Activated naive CD8-positive, alpha-beta T cell treated with anti-CD3 and anti-CD28 coated beads, Interleukin-2, amount 50 U/mL, for 24 hours (primary cell): ENCODE results near the gene ARL16.
A peak's percentile ranks its signal among the peaks of the same experiment; 100 is the strongest.

Experiments used
- ATAC-seq: fragments of 150-1000 bp; cut with Tn5 transposase; one replicate; pipeline ENCODE4 v1.10.0; 2021
- DNase-seq: peaks from one replicate; pipeline ENCODE4 v3.0.0; 2021
- H3K27ac Mint-ChIP-seq: one replicate; pipeline ENCODE4 v1.8.0; 2021; ENCODE audit warnings: mild to moderate bottlenecking, mixed read lengths
- H3K27me3 Mint-ChIP-seq: one replicate; pipeline ENCODE4 v1.8.0; 2021; ENCODE audit warnings: mixed read lengths
- H3K36me3 Mint-ChIP-seq: one replicate; pipeline ENCODE4 v1.8.0; 2021; ENCODE audit warnings: low read depth, mixed read lengths
- H3K4me1 Mint-ChIP-seq: one replicate; pipeline ENCODE4 v1.8.0; 2021; ENCODE audit warnings: mixed read lengths
- H3K4me3 Mint-ChIP-seq: one replicate; pipeline ENCODE4 v1.8.0; 2021; ENCODE audit warnings: mild to moderate bottlenecking, moderate library complexity, mixed read lengths
- H3K9me3 Mint-ChIP-seq: one replicate; pipeline ENCODE4 v1.8.0; 2021; ENCODE audit warnings: mixed read lengths

Gene ARL16

DNA sequence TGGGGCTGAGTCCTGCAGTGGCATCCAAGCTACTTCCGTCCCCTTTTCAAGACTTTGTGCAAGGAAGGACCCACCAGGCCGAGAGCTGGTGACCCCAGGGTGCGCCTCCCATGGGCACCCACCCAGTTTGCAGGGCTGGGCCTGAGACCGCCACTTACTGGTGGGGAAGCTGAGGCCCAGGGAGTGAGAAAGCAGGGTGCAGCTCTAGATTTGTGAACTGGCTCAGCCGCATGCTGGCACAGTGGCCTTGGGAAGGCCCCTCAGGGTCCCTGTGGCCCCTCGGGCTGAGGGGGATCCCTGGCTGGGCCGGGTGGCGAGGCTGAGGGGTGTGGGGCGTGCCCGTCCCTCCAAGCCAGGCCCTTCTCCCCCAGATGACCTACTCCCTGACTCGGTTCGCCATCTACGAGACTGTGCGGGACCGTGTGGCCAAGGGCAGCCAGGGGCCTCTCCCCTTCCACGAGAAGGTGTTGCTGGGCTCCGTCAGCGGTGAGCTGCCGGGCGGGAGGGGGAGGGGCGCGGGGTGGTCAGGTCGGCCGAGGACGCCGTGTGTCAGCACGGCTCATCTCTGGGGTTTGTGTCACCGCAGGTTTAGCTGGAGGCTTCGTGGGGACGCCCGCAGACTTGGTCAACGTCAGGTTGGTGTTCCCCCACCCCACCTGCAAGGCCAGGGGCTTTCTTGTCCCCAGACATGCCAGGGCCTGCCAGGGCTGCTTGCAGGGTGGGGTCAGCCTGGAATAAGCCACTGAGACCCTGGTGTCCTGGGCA, 31.7 kb upstream of the ARL16 start:
- Mint-ChIP-seq H3K4me1 (peaks cover 23% of the 10 kb centered on the region), H3K27ac (no peak overlapping the region), H3K36me3 (no peaks in the 10 kb centered on the region), H3K27me3 (no peaks in the 10 kb centered on the region), H3K9me3 (no peaks in the 10 kb centered on the region), H3K4me3 (no peak overlapping the region)
- DNase-seq (no peak), ATAC-seq (no peak)

DNA sequence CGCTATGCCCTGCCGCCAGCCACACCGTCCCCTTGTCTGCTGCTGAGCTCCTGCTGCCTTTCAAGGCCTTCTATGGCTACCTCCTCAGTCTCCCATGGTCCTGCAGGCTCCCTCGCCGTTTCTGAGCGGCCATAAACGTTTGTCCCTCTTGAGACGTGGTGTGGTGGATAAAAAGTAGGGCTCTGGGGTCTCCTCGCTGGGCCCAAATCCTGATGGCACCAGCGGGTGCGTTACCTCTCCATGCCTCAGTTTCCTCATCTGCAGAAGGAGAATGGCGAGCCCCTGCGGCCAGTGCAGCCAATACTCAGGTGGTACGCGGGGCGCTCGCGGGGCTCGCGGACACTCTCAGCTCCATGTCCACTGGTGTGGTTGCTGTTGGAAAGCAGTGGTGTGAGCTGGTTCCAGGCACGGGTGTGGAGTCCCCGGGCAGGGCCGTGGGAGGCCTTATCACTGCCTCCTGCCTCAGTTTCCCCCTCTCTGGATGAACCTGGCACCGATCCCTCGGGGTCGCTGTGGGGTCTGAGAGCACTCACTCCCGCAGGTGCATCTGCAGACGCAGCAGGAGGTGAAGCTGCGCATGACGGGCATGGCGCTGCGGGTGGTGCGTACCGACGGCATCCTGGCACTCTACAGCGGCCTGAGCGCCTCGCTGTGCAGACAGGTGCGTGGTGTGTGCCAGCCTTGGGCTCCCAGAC, 31.0 kb upstream of the ARL16 start:
- Mint-ChIP-seq H3K27me3 (no peaks in the 10 kb centered on the region), H3K9me3 (no peaks in the 10 kb centered on the region), H3K4me3 (no peak overlapping the region), H3K36me3 (peaks cover 2% of the 10 kb centered on the region), H3K4me1 (peaks cover 26% of the 10 kb centered on the region), H3K27ac (no peak overlapping the region)
- ATAC-seq, result no peak
- DNase-seq, result no peak

DNA sequence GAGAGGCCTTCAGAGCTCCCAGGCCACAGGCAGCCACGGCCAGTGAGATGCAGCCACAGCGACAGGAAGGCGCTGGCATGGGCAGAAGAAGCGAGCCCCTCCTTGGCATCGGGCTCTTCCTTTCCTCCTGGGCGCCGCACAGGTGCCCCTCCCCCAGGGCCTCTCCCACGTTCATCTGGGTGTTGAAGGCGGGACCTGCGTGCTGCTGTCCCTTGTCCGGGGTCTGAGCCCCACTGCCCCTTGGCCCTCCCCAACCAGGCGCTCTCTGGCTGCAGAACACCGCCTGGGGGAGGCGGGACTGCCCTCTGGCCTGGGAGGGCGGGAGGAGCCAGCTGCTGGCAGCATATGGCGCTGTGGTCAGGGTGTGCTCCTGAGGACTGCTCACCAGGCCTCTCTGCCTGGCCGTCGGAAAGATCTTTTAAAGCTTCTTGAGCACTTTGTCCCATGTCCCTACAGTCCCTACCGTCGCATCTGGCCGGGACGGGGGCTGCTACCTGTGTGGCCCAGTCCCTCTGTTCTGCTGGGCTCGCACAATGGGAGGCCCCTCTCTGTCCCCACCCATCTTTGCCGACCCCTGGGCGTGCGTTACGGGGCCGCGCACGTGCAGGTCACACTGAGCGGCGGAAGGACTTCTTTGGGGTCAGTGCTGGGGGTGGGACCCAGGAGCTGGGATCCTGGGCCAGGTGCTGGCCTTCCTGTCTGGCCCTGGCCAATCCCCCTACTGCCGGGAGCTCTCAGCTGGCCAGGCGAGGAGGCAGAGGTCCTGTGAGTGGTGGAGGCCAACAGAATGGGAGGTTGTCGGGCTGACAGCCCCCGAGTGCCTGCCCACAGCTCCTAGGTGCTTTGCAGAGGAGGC, 30.2 kb upstream of the ARL16 start:
- no peaks in the 10 kb centered on the region for H3K9me3 Mint-ChIP-seq
- no peaks in the 10 kb centered on the region for H3K27me3 Mint-ChIP-seq
- peak overlapping the region; percentile 81 for H3K4me3 Mint-ChIP-seq
- H3K27ac Mint-ChIP-seq, result no peak overlapping the region
- peaks cover 2% of the 10 kb centered on the region for H3K36me3 Mint-ChIP-seq
- DNase-seq (no peak), ATAC-seq (no peak)
- H3K4me1 Mint-ChIP-seq, result peaks cover 26% of the 10 kb centered on the region

DNA sequence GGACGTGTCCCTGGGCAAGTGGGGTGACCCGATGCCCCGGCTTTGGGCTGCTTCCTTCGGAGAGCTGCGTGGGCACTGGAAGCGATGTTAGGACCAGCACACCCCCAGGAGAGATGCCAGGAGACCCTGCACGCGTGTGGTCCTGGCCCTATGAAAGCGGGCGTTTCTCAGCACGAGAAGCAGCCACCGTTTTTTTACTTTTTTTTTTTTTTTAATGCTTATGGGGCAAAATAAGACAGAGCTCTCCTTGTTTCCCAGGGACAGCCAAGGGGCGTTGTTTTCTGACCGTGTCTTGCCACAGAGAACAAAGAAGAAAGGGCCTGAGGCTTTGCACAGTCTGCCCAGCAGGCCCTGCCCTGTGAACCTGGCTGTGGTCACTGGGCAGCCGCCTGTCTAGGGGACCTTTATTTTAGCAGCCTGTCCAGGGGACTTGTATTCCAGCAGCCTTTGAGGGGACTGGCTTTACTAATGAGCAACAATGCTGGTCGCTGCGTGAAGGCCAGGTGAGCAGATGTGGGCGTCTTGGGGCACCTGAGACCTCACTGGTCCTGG, 29.5 kb upstream of the ARL16 start:
- ATAC-seq, result no peak
- peak overlapping the region; percentile 81 for H3K4me3 Mint-ChIP-seq
- no peaks in the 10 kb centered on the region for H3K9me3 Mint-ChIP-seq
- H3K27me3 Mint-ChIP-seq, result no peaks in the 10 kb centered on the region
- DNase-seq, result no peak
- peak overlapping the region; percentile 77 for H3K27ac Mint-ChIP-seq
- peaks cover 2% of the 10 kb centered on the region for H3K36me3 Mint-ChIP-seq
- peaks cover 26% of the 10 kb centered on the region for H3K4me1 Mint-ChIP-seq

DNA sequence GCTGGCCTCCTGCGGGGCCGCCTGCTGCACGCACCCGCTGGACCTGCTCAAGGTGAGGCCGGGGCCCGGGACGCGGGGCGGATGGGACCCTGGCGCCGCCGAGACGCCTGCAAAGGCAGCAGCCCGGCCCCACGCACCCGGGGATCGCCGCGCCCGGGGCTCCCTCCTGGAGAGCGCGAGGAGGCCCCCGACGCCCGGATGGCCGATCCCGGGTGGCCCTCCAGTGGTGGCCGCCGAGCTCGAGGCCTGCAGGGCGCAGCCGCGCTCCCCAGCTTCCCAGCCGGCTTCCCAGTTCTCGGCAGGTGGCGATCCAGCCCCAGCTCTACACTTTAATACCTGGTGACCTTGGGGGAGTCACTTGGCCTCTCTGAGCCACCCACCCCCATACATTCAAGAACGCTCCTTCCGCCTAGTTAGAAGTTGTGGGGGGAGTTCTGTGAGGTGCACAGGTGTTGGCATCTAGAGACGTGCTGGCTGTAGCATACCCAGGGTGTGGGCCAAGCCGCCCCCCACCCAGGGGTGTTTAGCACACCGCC, 28.9 kb upstream of the ARL16 start:
- Mint-ChIP-seq H3K4me1 (peaks cover 26% of the 10 kb centered on the region), H3K36me3 (peaks cover 2% of the 10 kb centered on the region), H3K9me3 (no peaks in the 10 kb centered on the region), H3K4me3 (peak overlapping the region; percentile 81), H3K27me3 (no peaks in the 10 kb centered on the region), H3K27ac (peak overlapping the region; percentile 77)
- DNase-seq (no peak), ATAC-seq (peak; percentile 11)

DNA sequence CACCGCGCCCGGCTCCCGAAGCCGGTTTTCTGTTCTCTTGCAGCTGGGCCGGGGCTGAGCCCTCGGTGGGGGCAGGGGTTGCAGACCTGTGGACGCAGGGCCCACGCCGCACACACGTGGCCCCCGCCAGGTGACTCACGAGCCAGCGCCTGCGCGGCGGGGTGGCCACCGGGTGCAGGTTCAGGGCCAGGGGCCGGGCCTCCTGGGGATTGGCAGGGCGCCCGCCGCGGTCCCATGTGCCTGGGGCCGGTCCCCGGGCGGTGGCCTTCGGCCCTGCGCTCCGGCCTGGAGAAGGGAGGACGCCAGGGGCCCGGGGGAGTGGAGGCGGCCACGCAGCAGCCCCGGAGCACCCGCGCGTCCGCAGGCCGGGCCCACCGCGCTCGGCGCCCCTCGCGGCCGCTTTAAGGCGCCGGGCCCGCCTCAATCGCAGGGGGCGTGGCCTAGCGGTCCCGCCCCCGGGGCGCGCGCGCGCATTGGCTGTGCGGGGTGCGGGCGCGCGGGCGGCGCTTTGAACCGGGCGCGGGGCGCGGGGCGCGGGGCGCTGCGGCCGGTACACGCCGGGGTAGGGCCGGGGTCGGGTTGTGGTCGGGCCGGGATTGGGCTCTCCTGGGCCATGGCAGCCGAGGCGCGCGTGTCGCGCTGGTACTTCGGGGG, 28.3 kb upstream of the ARL16 start, which contains the start of gene SLC25A10:
Gene SLC25A10, plus strand, starts transcription at position 471 of the 654 bp plus-strand sequence. Its CDS starts 143 bp downstream, at position 614.
- ATAC-seq (peak; percentile 82), DNase-seq (peak; percentile 85)
- H3K36me3 Mint-ChIP-seq, result peaks cover 3% of the 10 kb centered on the region
- H3K27me3 Mint-ChIP-seq, result no peaks in the 10 kb centered on the region
- peak within 1 kb of the TSS; percentile 81 for H3K4me3 Mint-ChIP-seq
- peaks cover 26% of the 10 kb centered on the region for H3K4me1 Mint-ChIP-seq
- peak within 1 kb of the TSS; percentile 84 for H3K27ac Mint-ChIP-seq
- H3K9me3 Mint-ChIP-seq, result no peaks in the 10 kb centered on the region

DNA sequence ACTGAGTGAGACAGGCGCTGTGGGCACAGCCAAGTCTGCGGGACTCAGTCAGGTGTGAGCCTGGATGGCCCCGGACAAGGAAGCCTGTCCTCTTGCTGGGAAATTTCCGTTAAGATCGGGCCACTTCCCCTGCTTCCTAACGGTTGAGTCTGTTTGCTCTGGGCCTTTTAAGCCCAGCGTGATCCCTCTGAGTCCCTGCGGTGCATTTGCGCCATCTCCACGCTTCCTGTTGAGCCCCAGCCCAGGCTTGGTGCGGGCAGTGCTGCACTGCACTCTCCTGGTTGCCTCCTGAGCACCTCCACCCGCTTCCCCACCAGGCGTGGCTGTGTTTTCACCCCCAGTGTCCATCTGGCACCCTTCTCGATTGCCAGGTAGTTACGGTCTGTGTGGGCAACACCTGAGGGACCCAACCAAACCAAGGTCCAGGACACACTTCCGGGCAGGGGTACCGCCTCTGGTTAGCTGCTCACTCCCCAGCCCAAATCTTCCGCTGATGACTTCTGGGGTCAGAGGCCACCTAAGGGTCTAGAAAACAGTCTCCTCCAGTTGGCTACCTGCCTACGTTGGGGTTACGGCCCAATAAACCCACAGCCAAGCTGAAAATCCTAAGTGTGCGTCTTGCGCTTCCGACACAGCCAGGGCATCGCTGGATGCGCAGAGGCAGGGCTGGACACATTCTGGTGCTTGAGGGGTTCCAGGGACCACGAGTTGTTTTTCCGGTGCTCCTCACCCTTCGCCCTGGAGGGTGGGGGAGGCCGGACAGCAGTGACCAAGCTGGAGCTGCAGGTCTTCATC, 27.1 kb upstream of the ARL16 start:
- Mint-ChIP-seq H3K36me3 (peaks cover 14% of the 10 kb centered on the region), H3K27me3 (no peaks in the 10 kb centered on the region), H3K9me3 (no peaks in the 10 kb centered on the region), H3K4me3 (peak overlapping the region; percentile 74), H3K4me1 (peaks cover 31% of the 10 kb centered on the region), H3K27ac (peak overlapping the region; percentile 84)
- DNase-seq, result no peak
- no peak for ATAC-seq

DNA sequence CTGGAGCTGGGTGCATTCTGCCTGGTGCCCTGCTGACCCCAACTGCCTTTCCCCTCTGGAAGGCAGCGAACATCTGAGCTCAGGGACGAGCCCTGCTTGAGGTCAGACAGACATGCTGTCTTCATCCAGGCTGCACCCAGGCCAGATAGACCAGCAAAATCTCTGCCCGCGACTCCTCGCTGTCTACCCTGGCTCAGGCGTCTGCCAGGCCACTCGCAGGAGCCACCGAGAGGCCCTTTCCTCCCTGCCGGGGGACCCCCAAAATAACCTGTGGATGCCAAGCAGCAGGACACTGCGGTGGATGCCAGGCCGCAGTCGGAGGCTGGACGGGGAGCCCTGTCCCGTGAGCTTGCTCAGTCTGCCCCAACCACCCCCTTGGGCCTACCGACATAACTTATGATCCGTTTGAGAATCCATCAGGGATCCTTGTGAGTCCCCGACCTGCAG, 25.2 kb upstream of the ARL16 start:
- DNase-seq (no peak), ATAC-seq (no peak)
- Mint-ChIP-seq H3K4me3 (no peak overlapping the region), H3K9me3 (no peaks in the 10 kb centered on the region), H3K4me1 (peaks cover 41% of the 10 kb centered on the region), H3K27ac (no peak overlapping the region), H3K36me3 (peaks cover 26% of the 10 kb centered on the region), H3K27me3 (no peaks in the 10 kb centered on the region)

DNA sequence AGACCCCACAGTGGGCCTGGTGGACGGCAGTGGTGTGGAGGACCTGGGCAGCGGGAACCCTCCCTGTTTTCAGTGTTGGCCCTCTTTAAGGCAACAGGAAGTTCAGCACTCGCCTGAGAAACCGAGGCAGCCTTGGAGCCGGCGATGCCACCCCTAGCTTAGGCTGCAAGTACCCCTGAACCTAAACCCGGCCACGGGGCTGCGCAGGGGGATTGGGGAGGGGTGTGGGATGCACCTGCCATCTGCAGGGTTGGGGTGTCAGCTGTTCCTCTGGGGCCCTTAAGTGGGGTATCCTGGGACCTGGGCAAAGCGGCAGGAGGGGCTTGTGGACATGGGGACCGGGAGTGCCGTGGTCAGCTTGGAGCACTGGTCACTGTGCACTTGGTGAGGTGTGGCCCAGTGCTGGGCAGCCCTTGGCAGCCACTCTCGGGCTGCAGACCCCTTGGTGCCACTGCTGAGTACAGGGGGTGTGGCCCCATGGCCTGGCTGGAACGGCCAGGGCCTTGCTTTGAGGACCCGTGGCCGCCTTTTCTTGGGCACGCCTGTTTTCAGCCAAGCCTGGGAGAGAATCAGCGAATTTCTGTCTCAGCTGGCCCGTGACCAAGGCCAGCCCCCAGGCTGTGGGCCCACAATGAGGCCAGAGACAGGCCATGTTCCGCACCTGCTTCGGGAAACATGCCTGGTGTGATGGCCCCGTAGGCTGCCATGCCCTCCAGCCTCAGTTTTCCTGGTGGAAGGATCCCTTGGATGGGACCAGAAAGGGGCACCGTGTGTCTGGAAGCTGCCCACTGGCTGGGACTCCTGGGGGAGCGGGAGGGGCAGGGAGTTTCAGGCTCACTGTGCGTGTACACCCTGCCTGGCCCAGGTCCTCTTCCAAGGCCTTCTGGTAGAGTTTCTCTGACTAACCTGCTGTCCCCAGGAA, 24.4 kb upstream of the ARL16 start:
- no peak overlapping the region for H3K27ac Mint-ChIP-seq
- no peak for ATAC-seq
- no peaks in the 10 kb centered on the region for H3K9me3 Mint-ChIP-seq
- H3K36me3 Mint-ChIP-seq, result peaks cover 26% of the 10 kb centered on the region
- DNase-seq, result no peak
- peaks cover 37% of the 10 kb centered on the region for H3K4me1 Mint-ChIP-seq
- no peaks in the 10 kb centered on the region for H3K27me3 Mint-ChIP-seq
- H3K4me3 Mint-ChIP-seq, result no peak overlapping the region

DNA sequence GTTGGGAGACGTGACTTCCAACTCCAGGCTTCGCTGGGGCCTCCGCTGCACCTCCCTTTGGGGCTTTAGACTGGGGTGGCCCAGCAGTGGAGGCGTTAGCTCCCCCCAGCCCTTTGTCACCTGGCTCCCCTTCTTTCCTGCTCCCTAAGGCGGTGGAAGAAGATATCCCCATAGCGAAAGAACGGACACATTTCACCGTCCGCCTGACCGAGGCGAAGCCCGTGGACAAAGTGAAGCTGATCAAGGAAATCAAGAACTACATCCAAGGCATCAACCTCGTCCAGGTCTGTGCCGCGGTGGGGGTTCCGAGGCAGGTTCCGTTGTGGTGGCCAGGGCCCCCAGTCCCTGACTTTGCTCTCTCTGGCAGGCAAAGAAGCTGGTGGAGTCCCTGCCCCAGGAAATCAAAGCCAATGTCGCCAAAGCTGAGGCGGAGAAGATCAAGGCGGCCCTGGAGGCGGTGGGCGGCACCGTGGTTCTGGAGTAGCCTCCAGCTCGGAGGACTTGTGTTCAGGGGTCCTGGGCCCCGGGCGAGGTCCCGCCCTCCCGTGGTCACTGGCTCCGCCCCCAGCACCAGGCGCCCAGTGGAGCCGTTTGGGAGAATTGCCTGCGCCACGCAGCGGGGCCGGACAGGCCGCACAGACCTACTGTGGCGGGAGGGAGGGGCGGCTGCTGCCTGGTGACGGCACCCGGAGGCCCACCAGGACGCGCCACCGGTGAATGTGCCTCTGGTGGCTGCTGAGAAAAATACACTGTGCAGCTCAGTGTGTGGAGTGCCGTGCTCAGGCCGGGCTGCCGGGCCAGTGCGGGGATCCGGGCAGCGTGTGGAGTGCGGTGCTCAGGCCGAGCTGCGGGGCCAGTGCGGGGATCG, 23.4 kb upstream of the ARL16 start:
- Mint-ChIP-seq H3K36me3 (peaks cover 32% of the 10 kb centered on the region), H3K27me3 (no peaks in the 10 kb centered on the region), H3K4me3 (no peak overlapping the region), H3K27ac (no peak overlapping the region), H3K9me3 (no peaks in the 10 kb centered on the region), H3K4me1 (peaks cover 35% of the 10 kb centered on the region)
- DNase-seq (no peak), ATAC-seq (no peak)

DNA sequence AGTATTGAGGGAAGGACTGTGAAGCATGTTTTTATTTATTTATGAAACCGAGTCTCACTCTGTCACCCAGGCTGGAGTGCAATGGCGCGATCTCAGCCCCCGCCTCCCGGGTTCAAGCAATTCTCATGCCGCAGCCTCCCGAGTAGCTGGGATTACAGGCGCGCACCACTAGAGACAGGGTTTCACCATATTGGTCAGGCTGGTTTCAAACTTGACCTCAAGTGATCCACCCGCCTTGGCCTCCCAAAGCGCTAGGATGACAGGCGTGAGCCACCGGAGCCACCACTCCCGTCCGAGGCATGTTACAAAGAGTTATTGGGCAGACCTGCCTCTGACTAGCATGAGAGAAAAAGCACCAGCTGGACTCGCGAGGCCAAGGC, 22.6 kb upstream of the ARL16 start:
- Mint-ChIP-seq H3K36me3 (peaks cover 37% of the 10 kb centered on the region), H3K27me3 (no peaks in the 10 kb centered on the region), H3K9me3 (no peaks in the 10 kb centered on the region), H3K4me1 (peaks cover 36% of the 10 kb centered on the region), H3K4me3 (no peak overlapping the region), H3K27ac (peak overlapping the region; percentile 14)
- ATAC-seq, result no peak
- no peak for DNase-seq
